Heart left ventricle (tissue), 13 donors: ENCODE measurements around the gene EIF1B.

Experiments used
- POLR2A ChIP-seq, 2 donors: fragments of 450-650 bp; IDR thresholded peaks; one replicate each; pipeline ENCODE4 v1.6.1; 2017; ENCODE audit warnings: antibody characterized with exemption in 2 of 2, mild to moderate bottlenecking in 2 of 2, moderate library complexity in 2 of 2
- TF ChIP-seq, protein P1 (sequence below), 12 donors: fragments of 200-600 bp; sonication (generic) in 4 of 12; IDR thresholded peaks; one replicate each; pipeline versions ENCODE4 v1.5.0 to v1.8.0; 2018 to 2022; ENCODE audit warnings: antibody characterized with exemption in 12 of 12, mild to moderate bottlenecking in 5 of 12
- donor health status: ischemic (EF 13 %, LVEDD 7.1; RV severe dilation, severe dysfunction).
- donor health status: DM: no; HTN: yes; CAD: no.
- donor health status: DM: no; HTN: no; CAD: no.
- donor health status: ischemic (EF 25% LVEDD 6.9; RV normal size, moderate dysfunction).
- donor health status: ischemic (EF 25% LVEDD 5.7; RV mildly dilated, moderate dysfunction).
- donor health status: ischemic (EF 35%, LVEDD 5.7; RV mildly dilated, moderate dysfunction).
- donor health status: nonischemic (EF 11% LVEDD 7.7; RV severe dilation, severe dysfunction).
- donor health status: DM: yes; HTN: yes; CAD: no.
- donor health status: PGD.
- donor health status: ischemic (EF 29% LVEDD 5.4; RV normal size, mild dysfunction).
- donor health status: nonischemic (EF 23%, LVEDD 6.1; RV moderate dilation, normal function).

- no peak for TF ChIP-seq POLR2A (IDR thresholded peaks at IDR 0.05)
- TF ChIP-seq, protein P1, sequence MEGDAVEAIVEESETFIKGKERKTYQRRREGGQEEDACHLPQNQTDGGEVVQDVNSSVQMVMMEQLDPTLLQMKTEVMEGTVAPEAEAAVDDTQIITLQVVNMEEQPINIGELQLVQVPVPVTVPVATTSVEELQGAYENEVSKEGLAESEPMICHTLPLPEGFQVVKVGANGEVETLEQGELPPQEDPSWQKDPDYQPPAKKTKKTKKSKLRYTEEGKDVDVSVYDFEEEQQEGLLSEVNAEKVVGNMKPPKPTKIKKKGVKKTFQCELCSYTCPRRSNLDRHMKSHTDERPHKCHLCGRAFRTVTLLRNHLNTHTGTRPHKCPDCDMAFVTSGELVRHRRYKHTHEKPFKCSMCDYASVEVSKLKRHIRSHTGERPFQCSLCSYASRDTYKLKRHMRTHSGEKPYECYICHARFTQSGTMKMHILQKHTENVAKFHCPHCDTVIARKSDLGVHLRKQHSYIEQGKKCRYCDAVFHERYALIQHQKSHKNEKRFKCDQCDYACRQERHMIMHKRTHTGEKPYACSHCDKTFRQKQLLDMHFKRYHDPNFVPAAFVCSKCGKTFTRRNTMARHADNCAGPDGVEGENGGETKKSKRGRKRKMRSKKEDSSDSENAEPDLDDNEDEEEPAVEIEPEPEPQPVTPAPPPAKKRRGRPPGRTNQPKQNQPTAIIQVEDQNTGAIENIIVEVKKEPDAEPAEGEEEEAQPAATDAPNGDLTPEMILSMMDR (IDR thresholded peaks at IDR 0.05): no peak
Observed at GRCh38 chr3:40321818-40322217, 12.3 kb downstream of the EIF1B start.
